Ectodermal cell (in vitro differentiated cells): Measurements from ENCODE around the gene CST5.
"Not testable (repeated sequence)": the region's sequence is repeated elsewhere in the genome, so short reads cannot be mapped to it uniquely, and the experiment has no call there.

Experiments
- H3K27ac ChIP-seq: 2 replicates; pipeline ENCODE4 v1.7.0; 2013; ENCODE audit warnings: mild to moderate bottlenecking, low read depth, low read length; ENCODE audit not compliant: insufficient read depth, poor library complexity, severe bottlenecking
- H3K27me3 ChIP-seq: 2 replicates; pipeline ENCODE4 v1.7.0; 2013; ENCODE audit warnings: mild to moderate bottlenecking, low read length; ENCODE audit not compliant: insufficient read depth, control insufficient read depth, poor library complexity, severe bottlenecking
- H3K36me3 ChIP-seq: one replicate; pipeline ENCODE4 v1.7.0; 2013; ENCODE audit warnings: low read length; ENCODE audit not compliant: control insufficient read depth, insufficient read depth
- H3K4me1 ChIP-seq: one replicate; pipeline ENCODE4 v1.7.0; 2013; ENCODE audit warnings: low read length; ENCODE audit not compliant: control insufficient read depth, insufficient read depth
- H3K4me3 ChIP-seq: 2 replicates; pipeline ENCODE4 v1.7.0; 2013; ENCODE audit warnings: low read depth, low read length, control low read depth; ENCODE audit not compliant: insufficient read depth
- H3K9me3 ChIP-seq: 2 replicates; pipeline ENCODE4 v1.7.0; 2013; ENCODE audit warnings: mild to moderate bottlenecking, low read length, moderate library complexity; ENCODE audit not compliant: control insufficient read depth
- whole genome bisulfite sequencing, 2 experiments: methylation state at CpG; one replicate each; pipeline ENCODE4 v1.1.7; 2013; ENCODE audit warnings: missing lambda C conversion rate in 2 of 2; 5-methylcytosine and 5-hydroxymethylcytosine counted together

CST5 gene

DNA sequence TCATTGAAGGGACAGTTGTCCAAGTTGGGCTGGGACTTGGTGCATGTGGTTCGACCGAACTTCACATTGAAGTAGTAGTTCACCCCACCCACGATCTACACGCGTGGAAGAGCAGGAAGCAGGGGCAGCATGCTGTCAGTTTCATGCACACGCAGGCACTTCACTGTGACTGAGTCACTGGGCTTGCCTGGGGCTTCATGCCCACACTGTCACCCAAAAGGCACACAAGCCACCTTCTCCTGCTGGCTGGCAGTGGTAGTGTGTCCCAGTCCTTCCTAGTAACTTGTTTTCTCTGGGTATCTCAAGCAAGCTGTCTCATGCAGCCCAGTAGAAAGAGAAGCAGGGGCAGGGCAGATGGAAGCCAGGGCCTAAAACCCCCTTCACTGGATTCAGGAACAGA, 2.0 kb downstream of the CST5 start:
- 94 to 95% methylated on average over 6 of the region's 6 CpGs for WGBS, 2 experiments
- H3K4me1 ChIP-seq = no peaks in the 10 kb centered on the region
- no peaks in the 10 kb centered on the region for H3K36me3 ChIP-seq
- no peaks in the 10 kb centered on the region for H3K9me3 ChIP-seq
- H3K27me3 ChIP-seq = no peaks in the 10 kb centered on the region
- no peak overlapping the region for H3K27ac ChIP-seq
- H3K4me3 ChIP-seq = no peak overlapping the region

DNA sequence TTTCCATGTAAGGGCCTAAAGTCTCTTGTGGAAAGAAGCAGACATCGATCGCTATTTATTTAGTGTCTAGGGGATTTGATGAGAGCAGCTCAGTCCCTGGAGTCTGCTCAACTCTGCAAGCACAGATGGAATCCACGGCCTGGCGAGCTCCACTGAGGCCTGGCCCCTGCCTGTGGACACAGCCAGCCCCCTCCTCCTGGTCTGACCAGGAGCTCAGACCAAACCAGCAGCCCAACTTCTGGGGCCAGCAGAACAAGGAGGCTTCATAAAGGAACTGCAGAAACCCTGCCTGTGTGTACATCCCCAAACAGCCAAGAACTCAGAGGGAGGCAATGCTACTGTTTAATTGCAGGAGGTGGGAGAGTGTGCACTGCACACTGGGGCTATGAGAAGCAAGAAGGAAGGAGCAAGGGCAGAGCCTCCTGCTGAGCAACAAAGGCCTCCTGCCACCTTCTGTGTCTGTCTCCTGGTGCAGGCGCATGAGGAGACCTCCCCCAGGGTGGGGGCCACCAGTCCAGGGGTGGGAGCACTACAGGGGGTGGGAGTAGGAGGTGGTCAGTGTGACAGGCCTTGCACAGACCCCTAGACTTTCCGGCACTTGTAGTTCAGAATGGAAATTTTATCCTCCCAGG, 3.8 kb downstream of the CST5 start:
- H3K9me3 ChIP-seq = no peaks in the 10 kb centered on the region
- no peak overlapping the region for H3K27ac ChIP-seq
- no peaks in the 10 kb centered on the region for H3K36me3 ChIP-seq
- no peak overlapping the region for H3K4me3 ChIP-seq
- no peaks in the 10 kb centered on the region for H3K4me1 ChIP-seq
- no peaks in the 10 kb centered on the region for H3K27me3 ChIP-seq
- WGBS, 2 experiments = 89 to 94% methylated on average over 6 of the region's 6 CpGs

DNA sequence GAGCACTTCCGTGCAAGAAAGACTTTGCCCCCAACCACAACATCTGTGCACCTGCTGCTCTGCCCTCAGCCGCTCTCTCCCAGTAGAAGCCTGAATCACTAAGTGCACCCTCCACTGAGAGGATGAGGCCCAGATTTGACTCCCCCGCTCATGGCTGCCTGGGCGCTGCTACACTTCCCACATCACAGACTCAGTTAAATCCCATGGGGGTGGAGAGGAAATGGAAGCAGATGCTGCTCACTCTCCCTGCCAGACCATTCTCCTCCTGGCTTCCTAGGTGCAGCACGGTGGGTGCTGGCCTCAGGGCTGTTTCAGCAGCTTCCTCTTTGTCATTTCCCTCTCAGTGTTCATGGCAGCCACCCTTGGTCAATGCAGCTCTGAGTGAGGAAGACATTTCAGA, 4.8 kb downstream of the CST5 start:
- no peak overlapping the region for H3K27ac ChIP-seq
- H3K4me1 ChIP-seq = no peaks in the 10 kb centered on the region
- WGBS, 2 experiments = 88 to 91% methylated on average over 5 of the region's 5 CpGs
- no peaks in the 10 kb centered on the region for H3K36me3 ChIP-seq
- no peaks in the 10 kb centered on the region for H3K27me3 ChIP-seq
- H3K9me3 ChIP-seq = no peaks in the 10 kb centered on the region
- H3K4me3 ChIP-seq = no peak overlapping the region

DNA sequence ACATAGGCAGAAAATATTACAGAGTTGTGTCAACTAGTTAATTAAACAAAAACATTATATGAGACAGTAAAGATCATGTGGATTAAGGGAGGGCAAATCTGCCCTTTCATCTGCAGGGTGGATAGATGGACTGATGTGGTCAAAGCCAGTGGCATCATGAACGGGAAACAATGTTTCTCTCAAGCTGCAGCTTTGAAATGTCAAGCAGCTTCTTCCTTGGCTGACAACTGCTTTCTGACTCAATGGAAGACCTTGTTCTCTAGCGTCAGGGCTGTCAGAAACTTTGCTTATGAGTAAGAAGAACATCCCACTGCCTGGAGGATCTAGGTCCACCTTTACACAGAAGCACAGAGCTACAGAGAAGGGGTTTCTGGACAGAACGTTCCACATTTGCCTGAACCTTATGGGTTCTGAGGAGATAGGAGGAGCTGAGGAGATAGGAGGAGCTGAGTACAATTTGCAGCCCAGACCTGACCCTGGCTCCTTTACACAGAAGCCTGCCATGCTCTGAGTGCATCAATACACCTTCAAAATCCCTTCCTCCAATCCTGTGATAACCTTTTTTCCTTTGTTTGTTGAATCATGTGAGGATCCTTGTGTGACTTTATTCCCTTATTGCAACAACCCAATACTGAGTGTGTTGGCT, 6.1 kb downstream of the CST5 start:
- no peaks in the 10 kb centered on the region for H3K36me3 ChIP-seq
- H3K4me3 ChIP-seq = no peak overlapping the region
- H3K9me3 ChIP-seq = no peaks in the 10 kb centered on the region
- no peaks in the 10 kb centered on the region for H3K4me1 ChIP-seq
- no peaks in the 10 kb centered on the region for H3K27me3 ChIP-seq
- no peak overlapping the region for H3K27ac ChIP-seq
- WGBS, 2 experiments = 73 to 81% methylated on average over 3 of the region's 3 CpGs

DNA sequence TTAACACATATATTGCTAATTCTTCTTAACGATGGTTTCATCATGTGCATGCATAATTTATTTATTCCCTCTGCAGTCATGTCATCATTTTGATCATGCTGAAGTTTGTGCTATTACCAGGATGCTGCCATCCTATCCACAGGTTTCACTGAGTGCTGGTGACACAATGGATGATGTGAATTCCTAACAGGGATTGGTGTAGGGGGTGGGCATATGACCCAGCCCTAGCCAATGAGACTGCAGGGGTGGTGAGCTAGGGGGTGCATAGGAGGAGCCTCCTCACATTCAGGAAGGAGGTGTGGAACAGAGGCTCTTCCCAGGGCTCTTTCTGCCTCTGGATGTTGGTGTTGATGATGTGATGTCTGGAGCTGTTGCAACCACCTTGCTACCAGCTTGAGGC, 7.5 kb downstream of the CST5 start:
- WGBS, 2 experiments = 83 to 100% methylated on average over 1 of the region's 1 CpG
- Histone ChIP-seq H3K9me3 (no peaks in the 10 kb centered on the region), H3K36me3 (no peaks in the 10 kb centered on the region), H3K4me1 (no peaks in the 10 kb centered on the region), H3K27ac (no peak overlapping the region), H3K27me3 (no peaks in the 10 kb centered on the region), H3K4me3 (no peak overlapping the region)

DNA sequence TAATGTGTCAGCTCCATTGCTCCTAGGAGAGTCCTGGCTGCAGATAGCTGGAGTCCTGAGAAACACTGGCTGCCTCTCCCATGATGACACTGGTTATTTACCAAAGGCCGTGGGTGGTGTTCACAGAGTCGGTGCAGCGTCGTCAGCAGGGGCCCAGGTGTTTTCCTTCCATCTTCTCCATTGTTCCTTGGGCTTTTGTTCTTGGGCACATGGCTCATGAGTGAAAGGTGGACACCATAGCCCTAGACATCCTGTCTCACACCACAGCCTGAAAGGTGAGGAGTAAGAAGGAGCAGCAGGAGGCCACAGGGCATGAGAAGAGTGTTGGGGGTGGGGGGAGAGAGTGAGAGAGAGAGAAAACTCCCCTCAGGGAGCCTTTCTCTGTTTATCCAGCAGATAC, 9.1 kb downstream of the CST5 start:
- H3K27me3 ChIP-seq = no peaks in the 10 kb centered on the region
- no peaks in the 10 kb centered on the region for H3K9me3 ChIP-seq
- H3K36me3 ChIP-seq = no peaks in the 10 kb centered on the region
- no peak overlapping the region for H3K27ac ChIP-seq
- WGBS, 2 experiments = 29 to 46% methylated on average over 4 of the region's 4 CpGs
- no peak overlapping the region for H3K4me3 ChIP-seq
- H3K4me1 ChIP-seq = no peaks in the 10 kb centered on the region

DNA sequence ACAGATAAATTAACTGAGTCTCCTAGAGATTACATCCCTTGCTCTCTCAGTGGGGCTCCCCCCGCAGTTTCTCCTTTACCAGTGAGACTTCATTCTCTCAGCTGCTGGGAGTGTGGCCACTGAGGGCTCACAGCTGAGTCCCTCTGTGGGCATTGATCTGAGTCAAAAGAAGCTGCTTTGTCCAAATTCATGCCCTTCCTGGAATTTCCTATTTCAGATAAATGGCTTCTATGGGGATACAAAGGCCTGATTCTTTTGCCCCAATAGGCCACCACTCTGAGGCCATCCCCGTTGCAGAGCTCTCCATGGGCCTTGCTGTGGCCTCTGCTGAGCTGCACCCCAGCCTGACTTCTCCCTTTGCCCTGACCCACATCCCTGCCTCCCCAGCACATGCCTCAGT, 10.0 kb downstream of the CST5 start:
- 38 to 44% methylated on average over 2 of the region's 2 CpGs for WGBS, 2 experiments

DNA sequence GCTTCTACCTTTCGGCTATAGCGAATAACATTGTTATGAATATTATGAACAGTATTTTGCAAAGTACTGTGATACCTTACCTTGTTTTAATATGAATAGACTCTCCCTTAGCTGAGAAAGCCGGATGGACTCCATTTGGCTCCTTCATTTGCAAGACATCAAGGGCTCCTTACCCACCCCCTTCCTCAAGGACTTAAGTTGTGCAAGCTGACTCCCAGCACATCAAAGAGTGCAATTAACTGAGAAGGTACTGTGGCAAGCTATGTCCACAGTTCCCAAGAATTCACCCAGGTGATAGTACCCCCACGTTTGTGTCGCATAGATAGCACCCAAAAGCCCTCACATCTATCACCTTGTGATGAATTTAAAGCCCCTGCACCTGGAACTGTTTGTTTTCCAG, 11.2 kb downstream of the CST5 start:
- H3K4me3 ChIP-seq = no peak overlapping the region
- H3K27me3 ChIP-seq = no peaks in the 10 kb centered on the region
- no peaks in the 10 kb centered on the region for H3K36me3 ChIP-seq
- H3K9me3 ChIP-seq = no peaks in the 10 kb centered on the region
- H3K27ac ChIP-seq = no peak overlapping the region
- WGBS, 2 experiments = 9 to 11% methylated on average over 3 of the region's 5 CpGs
- no peaks in the 10 kb centered on the region for H3K4me1 ChIP-seq

More for the DNA sequence above, 10.0 kb downstream of the CST5 start:
- Histone ChIP-seq H3K4me1 (no peaks in the 10 kb centered on the region), H3K36me3 (no peaks in the 10 kb centered on the region), H3K27me3 (no peaks in the 10 kb centered on the region), H3K27ac (no peak overlapping the region), H3K4me3 (no peak overlapping the region), H3K9me3 (no peaks in the 10 kb centered on the region)

DNA sequence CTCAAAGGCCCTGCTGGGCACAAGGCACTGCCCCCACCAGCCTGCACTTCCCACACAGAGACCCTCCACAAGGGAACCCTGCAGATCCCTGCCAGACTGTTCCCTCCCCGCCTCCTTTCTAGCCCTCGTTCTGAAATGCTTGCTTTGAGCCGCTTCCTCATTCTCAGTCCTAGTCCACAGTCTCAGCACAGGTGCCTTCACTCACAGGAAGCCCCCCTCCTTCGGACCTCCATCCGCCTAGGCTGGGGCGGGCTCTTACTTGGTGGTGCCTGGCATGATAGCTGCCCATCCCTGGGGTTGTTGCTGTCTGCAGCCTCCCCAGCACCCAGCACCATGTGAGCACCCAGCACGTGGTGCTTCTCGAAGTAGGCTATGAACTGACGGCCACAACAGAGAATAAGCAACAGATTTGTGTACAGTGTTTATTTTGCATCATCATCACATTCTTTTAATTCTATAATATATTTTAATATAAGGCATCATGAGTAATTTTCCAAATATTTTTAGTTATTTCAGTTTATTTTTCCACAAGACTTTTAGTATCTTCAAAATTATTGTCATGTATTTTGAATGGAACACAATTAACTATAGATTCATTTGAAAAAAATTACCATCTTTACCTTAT, 12.3 kb downstream of the CST5 start:
- Histone ChIP-seq H3K4me1 (no peaks in the 10 kb centered on the region), H3K36me3 (no peaks in the 10 kb centered on the region), H3K27me3 (no peaks in the 10 kb centered on the region), H3K9me3 (no peaks in the 10 kb centered on the region), H3K27ac (no peak overlapping the region), H3K4me3 (no peak overlapping the region)
- WGBS, 2 experiments = 55 to 57% methylated on average over 7 to 9 of the region's 9 CpGs

DNA sequence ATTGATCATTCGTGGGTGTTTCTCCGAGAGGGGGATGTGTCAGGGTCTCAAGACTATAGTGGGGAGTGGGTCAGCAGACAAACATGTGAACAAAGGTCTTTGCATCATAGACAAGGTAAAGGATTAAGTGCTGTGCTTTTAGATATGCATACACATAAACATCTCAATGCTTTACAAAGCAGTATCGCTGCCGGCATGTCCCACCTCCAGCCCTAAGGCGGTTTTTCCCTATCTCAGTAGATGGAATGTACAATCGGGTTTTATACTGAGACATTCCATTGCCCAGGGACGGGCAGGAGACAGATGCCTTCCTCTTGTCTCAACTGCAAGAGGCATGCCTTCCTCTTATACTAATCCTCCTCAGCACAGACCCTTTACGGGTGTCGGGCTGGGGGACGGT, 18.8 kb downstream of the CST5 start:
- WGBS, 2 experiments = 61 to 64% methylated on average over 8 of the region's 10 CpGs
- H3K9me3 ChIP-seq, H3K4me3 ChIP-seq, H3K36me3 ChIP-seq, H3K4me1 ChIP-seq, H3K27ac ChIP-seq, H3K27me3 ChIP-seq: not testable (repeated sequence)
